K562 (cell line): Measurements from ENCODE around the gene RUNX1. TPM values are rescaled to one million over a fixed set of nuclear protein-coding genes. Genes with fewer than 3 reads are reported as not detected.
A peak's percentile ranks its signal among the peaks of the same experiment; 100 is the strongest.

Experiments
- ATAC-seq: fragments of 200-7000 bp; cut with Tn5 transposase; 3 replicates; pipeline ENCODE4 v1.9.1; 2020; ENCODE audit warnings: moderate library complexity
- BruUV-seq: library from RNA; stranded (reverse); fragments of 400-500 nt; replicated peaks from 2 replicates; lab custom pipeline; 2021; lab: Mats Ljungman, UMichigan
- CTCF ChIA-PET: fragments of 300-600 bp; formaldehyde crosslinking; extraction: SDS; loops from one replicate; lab custom pipeline; 2021; ENCODE audit warnings: low intra/inter-chr PET ratio; lab: Yijun Ruan, JAX
- POLR2A ChIA-PET: fragments of 300-600, 350-650 bp; sonication (Branson Sonifier 250); formaldehyde crosslinking; extraction: SDS; loops from one replicate; lab custom pipeline; 2021; ENCODE audit warnings: antibody characterized with exemption, inconsistent platforms; lab: Yijun Ruan, JAX
- DNase-seq, 4 experiments: peaks; one replicate each; pipeline versions ENCODE4 v3.0.0 to v3.0.0-alpha.2; 2011 to 2018; ENCODE audit warnings: low spot score in 3 of 4, mixed read lengths in 3 of 4; ENCODE audit errors: extremely low read depth in 1 of 4
- FAIRE-seq: peaks from 2 replicates; lab custom pipeline; 2011; peaks lifted over from hg19 to GRCh38; lab: Jason Lieb, UNC
- H2AFZ ChIP-seq: 2 replicates; pipeline ENCODE4 v1.6.0; 2011; ENCODE audit warnings: low read depth, low read length, control low read depth, inconsistent platforms
- H3K27ac ChIP-seq: fragments of 200-600 bp; 3 replicates; pipeline ENCODE4 v1.8.0; 2011; ENCODE audit warnings: low read depth, mild to moderate bottlenecking, control low read depth, inconsistent platforms, low read length, moderate library complexity, mixed read lengths; ENCODE audit errors: extremely low read depth
- H3K27me3 ChIP-seq, 2 experiments: fragments of 300-600 bp in 1 of 2; 2 replicates in 1 of 2; 3 replicates in 1 of 2; pipeline versions ENCODE4 v1.6.0 to v1.8.0; 2011; ENCODE audit warnings: inconsistent platforms in 2 of 2, low read length in 2 of 2, mild to moderate bottlenecking in 1 of 2, mixed read lengths in 1 of 2, moderate library complexity in 1 of 2; ENCODE audit not compliant: control insufficient read depth in 2 of 2, insufficient read depth in 2 of 2
- H3K36me3 ChIP-seq: fragments of 300-600 bp; 3 replicates; pipeline ENCODE4 v1.8.0; 2011; ENCODE audit warnings: mild to moderate bottlenecking, low read length, inconsistent platforms; ENCODE audit not compliant: control insufficient read depth, insufficient read depth
- H3K4me1 ChIP-seq, 2 experiments: fragments of 200-600 bp in 1 of 2; replicated peaks in 1 of 2; 2 replicates in 1 of 2; 3 replicates in 1 of 2; pipeline versions ENCODE4 v1.5.1 to v1.8.0; 2011; ENCODE audit warnings: inconsistent platforms in 2 of 2, low read length in 2 of 2, mild to moderate bottlenecking in 1 of 2, mixed read lengths in 1 of 2, moderate library complexity in 1 of 2; ENCODE audit not compliant: control insufficient read depth in 2 of 2, insufficient read depth in 2 of 2
- H3K4me2 ChIP-seq: 2 replicates; pipeline ENCODE4 v1.6.1; 2011; ENCODE audit warnings: low read length, control low read depth, inconsistent platforms, mixed read lengths; ENCODE audit not compliant: insufficient read depth
- H3K4me3 ChIP-seq: fragments of 200-600 bp; sonication (generic), shearing (Covaris generic); 2 replicates; pipeline ENCODE4 v1.5.1; 2016; ENCODE audit warnings: control low read depth, inconsistent platforms
- H3K79me2 ChIP-seq: fragments of 200-600 bp; 3 replicates; pipeline ENCODE4 v1.8.0; 2011; ENCODE audit warnings: low read length, inconsistent platforms; ENCODE audit not compliant: control insufficient read depth, insufficient read depth
- H3K9ac ChIP-seq, 2 experiments: 2 replicates each; pipeline versions ENCODE4 v1.6.0 to v1.6.1; 2011; ENCODE audit warnings: low read depth in 2 of 2, low read length in 2 of 2, control low read depth in 1 of 2, inconsistent platforms in 1 of 2, mild to moderate bottlenecking in 1 of 2, mixed read lengths in 1 of 2; ENCODE audit not compliant: insufficient read depth in 1 of 2
- H3K9me1 ChIP-seq: one replicate; pipeline ENCODE4 v1.6.0; 2011; ENCODE audit warnings: inconsistent platforms, mild to moderate bottlenecking, low read length, moderate library complexity; ENCODE audit not compliant: control insufficient read depth, insufficient read depth
- H3K9me3 ChIP-seq: replicated peaks from 2 replicates; pipeline ENCODE4 v1.5.1; 2011; ENCODE audit warnings: low read depth, low read length, inconsistent platforms; ENCODE audit not compliant: control insufficient read depth, insufficient read depth
- H4K20me1 ChIP-seq: replicated peaks from 2 replicates; pipeline ENCODE4 v1.6.1; 2011; ENCODE audit warnings: low read length, inconsistent platforms, mixed read lengths; ENCODE audit not compliant: control insufficient read depth, insufficient read depth
- CHAMP1 ChIP-seq: fragments of 450-650 bp; IDR thresholded peaks from 2 replicates; pipeline ENCODE4 v1.6.1; 2016; ENCODE audit warnings: mild to moderate bottlenecking
- HMBOX1 ChIP-seq: sonication (generic); IDR thresholded peaks from 2 replicates; pipeline ENCODE4 v1.6.1; 2016
- MAFG ChIP-seq: fragments of 450-650 bp; conservative IDR thresholded peaks from 2 replicates; pipeline ENCODE4 v1.6.1; 2016; ENCODE audit warnings: missing genetic modification characterization, missing compliant biosample characterization
- NFIX ChIP-seq: fragments of 250-450 bp; sonication (Bioruptor Pico); IDR thresholded peaks from 2 replicates; pipeline ENCODE4 v1.4.0; 2020; ENCODE audit warnings: low read depth, mild to moderate bottlenecking, moderate library complexity
- SMARCE1 ChIP-seq: fragments of 450-650 bp; IDR thresholded peaks from 2 replicates; pipeline ENCODE4 v1.7.1; 2016; ENCODE audit warnings: mild to moderate bottlenecking
- THAP12 ChIP-seq: fragments of 250-450 bp; sonication (Bioruptor Pico); IDR thresholded peaks from 2 replicates; pipeline ENCODE4 v1.9.0; 2021; ENCODE audit warnings: mild to moderate bottlenecking, inconsistent platforms
- ZBTB7A ChIP-seq: IDR thresholded peaks from 2 replicates; pipeline ENCODE4 v1.6.1; 2011; ENCODE audit warnings: low read depth, mild to moderate bottlenecking, low read length, moderate library complexity, borderline replicate concordance; ENCODE audit not compliant: control insufficient read depth
- ZNF511 ChIP-seq: sonication (generic); formaldehyde crosslinking; IDR thresholded peaks from 2 replicates; pipeline ENCODE4 v1.8.0; 2022; ENCODE audit warnings: mild to moderate bottlenecking, missing genetic modification reagents
- ZNF57 ChIP-seq: fragments of 450-650 bp; formaldehyde crosslinking; IDR thresholded peaks from 2 replicates; pipeline ENCODE4 v1.4.0; 2020; ENCODE audit warnings: mild to moderate bottlenecking, moderate library complexity
- ZNF639 ChIP-seq, 2 experiments: fragments of 200-800 bp in 1 of 2; sonication (Bioruptor generic) in 1 of 2; sonication (generic) in 1 of 2; formaldehyde crosslinking in 1 of 2; IDR thresholded peaks in 1 of 2; conservative IDR thresholded peaks in 1 of 2; 2 replicates each; pipeline versions ENCODE4 v1.5.0 to v1.6.1; 2016 to 2020; ENCODE audit warnings: missing compliant biosample characterization in 1 of 2, missing genetic modification characterization in 1 of 2, missing genetic modification reagents in 1 of 2
- ZNF717 ChIP-seq: fragments of 250-450 bp; sonication (Bioruptor Pico); IDR thresholded peaks from 2 replicates; pipeline ENCODE4 v1.5.0; 2021
- ZNF77 ChIP-seq: fragments of 250-450 bp; sonication (Bioruptor Pico); IDR thresholded peaks from 2 replicates; pipeline ENCODE4 v1.5.0; 2020
- WGBS: fragments of 100-300 bp; shearing (Covaris generic); methylation state at CpG from one replicate; pipeline ENCODE4 v1.1.6; 2016; ENCODE audit warnings: low coverage, mixed read lengths; ENCODE audit not compliant: insufficient coverage; ENCODE audit errors: missing lambda C conversion rate; 5-methylcytosine and 5-hydroxymethylcytosine counted together
- in situ Hi-C: fragments of 300-500 bp; cut with MboI; formaldehyde crosslinking; loops from 4 replicates; pipeline ENCODE4 v1.15.0; 2018; ENCODE audit warnings: inconsistent platforms, mixed read lengths
- intact Hi-C: fragments of 100-400 bp; cut with micrococcal nuclease; formaldehyde crosslinking; loops from 2 replicates; pipeline ENCODE4 v1.14.2; 2022
- polyA plus RNA-seq, 8 experiments: library from polyadenylated mRNA; depleted of rRNA in 4 of 8; stranded (reverse) in 5 of 8; unstranded in 3 of 8; fragments of >200 nt; fragmentation: Nextera tagmentation in 2 of 8; fragmentation: Illumina TruSeq in 1 of 8; extraction: Ambion mirVana in 2 of 8; extraction: Trizol in 1 of 8; gene quantifications; 2 replicates each; pipeline versions ENCODE4 v1.2.1 to v1.2.3, GENCODE V29; 2011 to 2014; ENCODE audit warnings: inconsistent platforms in 1 of 8, missing spikeins in 1 of 8
- total RNA-seq, 7 experiments: library from RNA; depleted of rRNA in 6 of 7; stranded (reverse); fragments of >200 nt in 6 of 7; fragmentation: Illumina TruSeq in 2 of 7; extraction: Trizol in 2 of 7; gene quantifications; 2 replicates each; pipeline versions ENCODE4 v1.2.1 to v1.2.3, GENCODE V29; 2011 to 2021; ENCODE audit warnings: low replicate concordance in 1 of 7

Gene RUNX1
- total and polyA plus RNA-seq, 9 of the 15 experiments (the other 6 are each of a cell fraction or from before 2014, with no cell fraction given): 2.2 to 68.6 (median 17.8) TPM

GRCh38 chr21:34905218-34905537 lies 143.9 kb downstream of the RUNX1 start (continued):
- TF ChIP-seq ZBTB7A: no peak
- TF ChIP-seq ZNF57 (CRISPR knock-in tag): no peak
- 0 out of 2 replicates have a peak, but pooled peaks have one; percentile 8 for TF ChIP-seq SMARCE1
- TF ChIP-seq THAP12 (CRISPR knock-in tag): no peak
- TF ChIP-seq ZNF77: no peak
- TF ChIP-seq ZNF717 (CRISPR knock-in tag): no peak
- TF ChIP-seq MAFG (tag): no peak

GRCh38 chr21:34904526-34905217 lies 144.4 kb downstream of the RUNX1 start:
- BruUV-seq: no TSS peak
- Histone ChIP-seq H3K9me3 (no peaks in the 10 kb centered on the region), H3K4me2 (peak overlapping the region; percentile 61), H3K9me1 (no peaks in the 10 kb centered on the region), H3K79me2 (no peaks in the 10 kb centered on the region), H3K27me3 (no peaks in the 10 kb centered on the region), H3K4me1 (peaks cover 22 to 55% of the 10 kb centered on the region in 2 experiments), H3K4me3 (no peak overlapping the region), H3K27ac (peak overlapping the region; percentile 34), H3K9ac (peak overlapping the region in 1 of 2 experiments; percentile 36; a peak in 2 of 4 replicates), H3K36me3 (no peaks in the 10 kb centered on the region), H2AFZ (peak overlapping the region; percentile 83), H4K20me1 (no peaks in the 10 kb centered on the region)
- ATAC-seq: peak; percentile 26
- no peak for FAIRE-seq
- POLR2A ChIA-PET: interaction anchor here (1.6 to 2.3 kb wide), 2 partner anchors 10 to 16 kb away, joined by 8 to 9 read pairs; no protein-coding TSS in a partner anchor
- 22% methylated on average over 8 of the region's 8 CpGs for WGBS
- intact Hi-C loops (loop anchor here (5.0 kb wide), 5 partner anchors 48 to 303 kb away; no protein-coding TSS in a partner anchor), in situ Hi-C loops (no loop called here)
- peak in 2 of 4 experiments; percentile 39 to 49 for DNase-seq
- CTCF ChIA-PET: no interaction called here
- TF ChIP-seq CHAMP1 (peak; percentile 33; the same call in 1 of the 2 replicates), HMBOX1 (peak; percentile 51), NFIX (CRISPR knock-in tag) (no peak), ZNF639 (CRISPR knock-in tag; conservative IDR thresholded peaks at IDR 0.05 in 1 of 2, IDR thresholded peaks at IDR 0.05 in 1 of 2) (peak in 1 of 2 experiments; percentile 9; a peak in 1 of 4 replicates), ZNF511 (CRISPR knock-in tag) (no peak)
